Measurements from ENCODE around the gene FCHSD2.
"Not testable (repeated sequence)": the region's sequence is repeated elsewhere in the genome, so short reads cannot be mapped to it uniquely, and the experiment has no call there.

FCHSD2 gene

DNA sequence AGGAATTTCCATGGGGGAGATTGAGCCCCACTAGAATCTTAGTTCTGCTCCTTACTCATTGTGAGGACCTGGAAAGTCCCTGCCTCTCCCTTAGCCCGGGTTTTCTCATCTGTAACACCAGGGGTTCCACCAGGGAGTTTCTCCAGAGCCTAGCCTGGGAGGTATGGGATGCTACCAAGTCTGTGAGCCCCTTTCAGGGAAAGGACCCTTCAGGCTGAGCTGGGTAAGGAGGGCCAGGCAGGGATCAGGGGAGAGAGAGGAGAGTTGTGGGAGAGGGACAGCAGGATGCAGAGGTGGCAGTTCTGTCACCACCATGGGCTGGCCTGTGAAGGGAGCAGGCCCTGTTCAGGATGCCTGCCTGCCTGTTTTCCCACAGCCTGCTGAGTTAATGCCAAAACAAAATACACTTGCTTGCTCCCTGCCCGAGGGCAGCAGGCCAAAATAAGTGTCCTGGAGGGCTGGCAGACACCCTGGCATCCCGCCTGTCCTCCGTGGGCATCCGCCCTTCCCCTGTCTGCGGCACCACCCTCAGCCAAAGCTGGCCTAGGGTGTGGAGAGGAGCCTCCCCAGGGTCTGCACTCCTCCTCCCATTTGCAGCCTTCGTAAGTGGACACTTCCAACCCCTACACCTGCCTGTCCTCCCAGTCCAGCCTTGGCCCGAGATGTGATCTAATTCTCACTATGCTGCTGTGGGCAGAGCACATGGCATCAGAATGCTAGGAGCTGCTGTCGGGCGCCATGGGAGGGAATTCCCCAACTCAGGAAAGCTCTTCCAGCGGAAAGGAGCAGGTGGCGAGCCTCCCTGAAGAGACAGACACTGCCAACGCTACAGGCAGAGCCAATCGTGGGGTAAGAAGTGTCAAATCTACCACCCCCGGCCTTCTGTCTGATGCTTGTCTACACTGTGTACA is 5.9 kb upstream of the FCHSD2 start:
- peak; percentile 54 for DNase-seq

DNA sequence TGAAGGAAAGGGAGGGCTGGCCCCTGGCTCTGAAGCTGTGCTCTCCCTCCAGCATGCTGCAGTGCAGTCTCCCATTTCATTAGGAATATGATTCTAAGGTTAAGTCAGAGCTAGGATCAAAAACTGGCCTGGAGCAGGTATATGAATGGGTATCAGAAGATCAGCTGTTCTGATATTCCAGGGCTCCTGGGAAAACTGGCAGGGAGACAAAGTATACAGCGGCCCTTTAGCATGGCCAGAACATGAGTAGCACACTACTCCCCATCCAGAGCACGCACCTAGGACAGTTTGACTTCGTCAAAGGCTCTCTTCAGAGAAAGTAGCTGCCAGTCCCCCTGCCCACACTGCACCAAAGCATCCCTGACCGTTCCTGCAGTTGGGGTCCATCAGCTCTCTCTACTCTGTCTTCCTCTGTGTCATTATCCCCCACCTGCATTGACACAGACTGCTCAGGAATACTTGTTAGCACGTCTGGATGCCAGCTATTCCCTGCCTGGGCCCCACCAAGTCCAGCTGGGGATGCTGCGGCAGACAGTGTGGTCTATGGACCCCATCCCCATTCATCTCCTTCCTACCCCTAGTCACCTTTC is 4.0 kb upstream of the FCHSD2 start:
- DNase-seq, result no peak

DNA sequence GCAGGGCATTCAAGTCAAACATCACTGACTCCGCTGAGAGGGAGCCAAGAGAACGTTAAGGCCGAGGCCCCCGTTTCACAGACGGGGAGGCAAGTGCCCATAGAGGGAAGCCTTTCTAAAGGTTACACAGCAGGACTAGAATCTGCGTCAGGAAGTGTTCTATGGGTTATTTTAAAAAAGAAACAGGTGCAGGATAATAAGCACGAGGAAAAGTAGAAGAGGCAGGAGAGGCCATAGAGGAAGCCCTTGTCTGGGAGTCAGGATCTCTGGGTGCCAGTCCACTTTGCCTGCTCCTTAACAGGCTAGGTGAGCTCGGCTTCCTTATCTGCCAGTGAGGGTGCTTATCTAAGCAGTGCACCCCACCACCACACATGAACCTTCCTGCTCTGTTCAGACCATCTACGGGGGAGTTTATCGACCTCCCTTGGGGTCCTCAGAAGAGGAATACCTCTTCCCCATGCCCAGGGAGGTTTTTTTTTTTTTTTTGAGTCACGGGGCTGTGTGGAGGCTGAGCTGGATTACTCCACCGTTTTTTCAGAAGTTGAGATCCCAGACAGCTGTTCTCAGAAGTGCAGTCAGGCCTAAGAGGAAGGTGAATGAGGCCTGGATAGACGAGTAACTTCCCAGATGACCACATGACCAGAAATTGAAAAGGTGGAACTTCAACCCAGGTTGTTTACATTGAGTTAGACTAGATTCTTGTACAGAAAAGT is 1.2 kb upstream of the FCHSD2 start:
- DNase-seq, result no peak

DNA sequence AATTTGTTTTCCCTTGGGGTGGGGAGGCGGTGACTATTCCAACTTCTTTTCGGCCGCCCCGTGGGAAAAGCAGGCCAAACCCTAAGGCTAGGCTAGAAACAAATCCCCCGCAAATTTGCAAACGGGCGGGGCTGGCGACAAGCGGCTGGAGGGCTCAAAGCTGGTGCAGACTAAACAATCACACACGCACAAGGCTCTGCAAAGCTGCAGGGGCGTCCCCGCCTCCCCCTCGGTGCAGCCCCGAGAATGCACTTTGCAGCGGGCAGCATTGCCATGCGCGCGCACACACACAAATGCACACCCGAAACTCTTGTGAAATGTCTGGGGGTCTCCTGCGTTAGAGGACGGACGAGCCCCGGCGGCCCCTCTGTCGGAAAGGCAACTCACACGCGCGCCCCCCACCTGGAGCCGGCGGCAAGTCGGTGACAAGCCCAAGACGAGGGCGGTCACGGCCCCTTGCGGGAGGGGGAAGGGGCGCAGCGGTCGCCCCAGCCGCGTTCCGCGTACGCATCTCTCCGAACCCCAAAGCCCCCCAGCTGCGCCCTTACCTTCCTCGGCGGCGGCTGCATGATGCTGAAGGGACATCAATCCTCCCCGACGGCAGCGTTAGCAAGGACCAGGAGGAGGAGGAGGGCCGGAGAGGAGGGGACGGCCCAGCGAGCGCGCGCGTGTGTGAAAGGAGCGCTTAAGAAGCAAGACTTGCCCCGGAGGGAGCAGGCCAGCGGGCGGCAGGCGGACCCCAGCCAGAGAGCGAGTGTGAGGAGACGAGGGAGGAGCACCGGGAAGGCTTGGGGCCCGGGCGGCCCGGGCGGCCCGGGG is 600 bp downstream of the FCHSD2 start:
- DNase-seq, result peak; percentile 90

DNA sequence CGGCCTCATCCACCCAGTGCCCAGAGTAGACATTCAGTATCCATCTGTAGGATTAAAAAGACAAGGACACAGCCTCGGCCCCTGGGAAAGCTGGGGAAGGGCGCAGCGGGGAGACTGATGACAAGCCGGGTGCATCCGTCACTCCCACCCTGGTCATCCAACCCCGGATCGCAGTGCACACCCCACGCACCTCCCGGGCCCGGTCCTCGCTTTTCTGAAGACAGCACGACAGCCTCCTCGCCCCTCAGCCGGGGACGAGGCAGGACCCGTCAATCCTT is 1.1 kb downstream of the FCHSD2 start:
- no peak for DNase-seq

DNA sequence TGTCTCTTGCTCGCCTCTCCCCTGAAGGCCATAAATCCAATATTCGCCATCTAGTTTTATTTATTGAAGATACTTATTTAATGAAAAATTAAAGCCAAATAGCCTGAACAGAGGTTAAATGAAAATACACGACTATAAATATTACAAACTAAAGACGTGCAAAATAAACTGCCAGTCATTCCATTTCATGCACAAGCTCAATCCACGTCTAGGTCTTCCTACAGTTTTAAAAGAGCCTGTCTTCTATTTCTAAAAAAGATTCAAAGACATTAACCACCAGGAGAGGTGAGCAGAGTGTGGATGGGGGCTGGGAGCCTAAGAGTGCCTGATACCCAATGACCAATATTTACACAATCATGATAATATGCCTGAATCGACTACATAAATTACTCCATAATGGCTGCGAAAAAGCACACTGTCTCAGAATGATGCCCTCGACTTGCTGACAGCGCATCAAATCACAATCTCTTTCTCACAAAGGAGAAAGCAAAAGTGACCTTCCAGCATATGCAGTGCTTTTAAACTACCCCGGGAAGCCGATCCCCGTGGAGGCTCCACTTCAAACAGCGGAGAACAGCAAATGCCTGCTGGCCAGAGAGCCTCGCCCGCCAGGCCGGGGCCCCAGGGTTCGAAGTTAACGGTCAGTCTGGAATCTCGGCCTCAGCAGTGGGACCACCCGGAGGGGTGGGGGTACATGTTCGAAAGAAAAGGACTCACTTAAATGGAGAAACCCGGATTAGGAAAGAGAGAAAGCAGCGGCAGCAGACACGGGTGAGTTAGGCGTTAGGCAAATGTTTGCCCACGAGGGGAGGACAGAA is 1.7 kb downstream of the FCHSD2 start:
- DNase-seq, result peak; percentile 40

DNA sequence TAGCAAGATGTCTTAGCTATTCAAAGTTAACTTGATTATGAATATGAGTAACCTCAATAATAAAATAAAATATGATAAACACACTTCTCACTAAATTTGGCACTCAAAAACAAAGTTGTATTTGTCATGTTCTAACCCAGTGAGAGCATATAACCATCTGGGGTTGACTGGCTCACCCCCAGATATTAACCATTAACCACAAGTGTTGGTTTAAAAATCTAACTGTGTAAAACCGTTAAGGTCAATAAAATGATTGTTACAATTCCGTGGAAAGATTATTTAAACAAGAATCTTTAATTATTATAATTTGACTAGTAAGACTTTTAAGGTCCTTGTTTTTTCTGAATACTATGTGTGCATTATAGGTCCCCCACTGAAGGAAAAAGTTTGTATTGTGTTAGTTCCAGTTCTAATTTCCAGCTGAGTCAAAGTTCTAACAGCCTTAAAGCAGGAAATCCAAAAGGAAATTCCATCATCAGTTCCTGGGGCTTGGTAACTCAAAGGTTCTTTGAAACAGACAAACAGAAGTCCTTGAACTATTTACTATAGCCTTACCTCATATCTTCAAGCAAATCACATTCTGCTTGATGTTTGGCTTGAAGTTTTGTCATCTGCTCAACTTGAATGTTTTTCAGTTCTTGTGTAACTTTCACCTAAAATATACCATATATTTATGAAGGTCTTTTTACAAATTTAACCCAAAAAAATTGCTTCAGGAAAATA is 2.5 kb downstream of the FCHSD2 start:
- no peak for DNase-seq

DNA sequence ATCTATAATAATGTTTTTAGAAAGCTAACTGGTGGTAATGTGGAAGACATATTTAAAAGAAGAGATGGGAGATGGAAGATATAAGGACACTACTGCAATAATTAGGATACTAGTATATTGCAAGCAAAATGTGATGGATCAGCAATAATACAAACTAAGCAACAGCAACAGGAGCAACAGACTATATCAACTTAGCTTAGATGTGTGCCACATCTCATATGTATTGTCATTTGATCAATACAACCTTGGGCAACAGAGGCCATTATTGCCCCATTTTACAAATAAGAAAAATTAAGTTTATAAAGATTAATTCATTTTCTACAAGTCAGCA is 4.2 kb downstream of the FCHSD2 start:
- no peak for DNase-seq

DNA sequence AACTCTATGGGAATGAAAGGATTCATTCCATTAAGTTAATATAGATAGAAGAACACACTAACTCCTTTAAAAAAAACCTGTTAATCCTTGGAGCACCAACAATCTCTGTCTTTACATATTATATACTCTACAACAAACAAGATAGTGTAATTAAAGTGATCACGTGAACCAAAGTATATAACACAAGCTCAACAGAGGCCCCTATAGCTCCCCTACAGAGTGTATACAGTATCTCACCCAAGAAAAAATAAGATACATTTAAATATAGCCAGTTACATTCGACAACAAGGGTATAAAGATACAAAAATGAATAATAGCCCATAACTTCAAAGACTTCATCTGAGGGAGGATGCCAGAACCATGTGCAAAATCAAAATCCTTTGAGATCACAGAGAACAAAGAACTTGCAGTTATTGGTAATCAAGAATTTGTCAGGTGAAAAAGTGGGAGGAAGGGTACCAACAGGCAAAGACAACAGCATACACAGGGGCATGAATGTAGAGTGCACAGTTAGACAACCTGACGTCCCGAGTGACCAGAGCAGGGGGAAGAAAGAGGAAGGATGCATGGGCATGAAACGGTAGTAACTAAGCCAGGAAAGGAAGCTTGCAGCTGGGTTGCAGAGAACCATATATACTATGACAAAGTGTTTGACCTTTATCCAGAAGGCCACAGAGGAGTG is 4.7 kb downstream of the FCHSD2 start:
- no peak for DNase-seq

DNA sequence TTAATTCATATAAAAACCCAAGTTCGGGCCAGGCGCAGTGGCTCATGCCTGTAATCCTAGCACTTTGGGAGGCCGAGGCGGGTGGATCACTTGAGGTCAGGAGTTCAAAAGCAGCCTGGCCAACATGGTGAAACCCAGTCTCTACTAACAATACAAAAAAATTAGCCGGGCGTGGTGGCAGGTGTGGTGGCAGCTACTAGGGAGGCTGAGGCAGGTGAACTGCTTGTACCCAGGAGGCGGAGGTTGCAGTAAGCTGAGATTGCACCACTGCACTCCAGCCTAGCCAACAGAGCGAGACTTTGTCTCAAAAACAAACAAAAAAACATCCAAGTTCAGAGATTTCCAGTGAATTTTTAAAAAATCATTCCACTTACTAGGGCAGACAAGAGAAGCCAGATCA is 5.4 kb downstream of the FCHSD2 start:
- not testable (repeated sequence) for DNase-seq

DNA sequence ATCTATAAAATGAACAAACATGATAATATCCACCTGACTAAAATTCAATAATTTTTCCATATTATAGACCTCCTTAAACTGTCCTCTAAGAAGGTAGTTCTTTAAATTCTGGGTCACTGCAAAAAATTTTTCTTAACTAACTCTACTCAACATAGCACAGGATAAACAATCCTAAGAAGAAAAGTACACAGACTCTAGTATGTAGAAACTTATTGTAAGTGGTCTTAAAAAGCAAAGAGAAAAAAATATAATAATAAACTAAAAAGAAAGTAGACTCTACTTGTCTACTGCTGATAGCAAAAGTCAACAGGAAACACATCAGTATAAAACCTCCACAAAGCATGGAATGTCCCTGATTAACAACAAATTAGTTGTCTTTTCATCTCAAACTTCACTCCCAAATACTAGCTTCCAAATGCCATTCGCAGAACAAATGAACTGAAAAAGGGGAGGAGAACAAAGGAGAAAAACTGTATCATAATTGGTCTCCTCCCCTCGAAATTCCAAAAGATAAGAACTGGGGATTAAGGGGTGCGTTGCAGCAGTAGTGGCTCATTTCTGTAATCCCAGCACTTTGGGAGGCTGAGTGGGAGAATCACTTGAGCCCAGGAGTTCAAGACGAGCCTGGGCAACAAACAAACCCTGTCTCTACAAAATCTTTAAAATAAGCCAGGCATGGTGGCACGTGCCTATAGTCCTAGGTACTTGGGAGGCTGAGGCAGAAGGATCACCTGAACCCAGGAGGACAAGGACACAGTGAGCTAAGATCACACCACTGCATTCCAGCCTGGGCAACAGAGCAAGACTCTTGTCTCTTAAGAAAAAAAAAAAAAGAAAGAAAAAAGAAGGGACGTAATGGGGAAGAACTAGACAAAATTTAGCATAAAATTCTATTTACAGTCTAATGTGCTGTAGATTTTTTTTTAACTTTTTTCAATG is 6.5 kb downstream of the FCHSD2 start:
- DNase-seq, result no peak

DNA sequence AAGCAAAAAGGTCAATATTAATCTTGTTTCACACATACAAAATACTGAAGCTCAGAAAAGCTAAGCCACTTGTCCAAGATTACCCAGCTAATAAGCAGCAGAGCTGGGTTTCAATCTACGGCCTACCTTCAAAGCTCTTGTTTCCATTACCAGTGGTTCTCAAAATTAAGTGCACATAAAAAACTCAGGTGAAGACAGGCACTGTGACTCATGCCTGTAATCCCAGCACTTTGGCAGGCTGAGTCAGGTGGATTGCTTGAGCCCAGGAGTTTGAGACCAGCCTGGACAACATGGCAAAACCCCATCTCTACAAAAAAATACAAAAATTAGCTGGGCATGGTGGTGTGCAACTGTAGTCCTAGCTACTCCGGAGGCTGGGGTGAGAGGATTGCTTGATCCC is 9.8 kb downstream of the FCHSD2 start:
- not testable (repeated sequence) for DNase-seq

DNA sequence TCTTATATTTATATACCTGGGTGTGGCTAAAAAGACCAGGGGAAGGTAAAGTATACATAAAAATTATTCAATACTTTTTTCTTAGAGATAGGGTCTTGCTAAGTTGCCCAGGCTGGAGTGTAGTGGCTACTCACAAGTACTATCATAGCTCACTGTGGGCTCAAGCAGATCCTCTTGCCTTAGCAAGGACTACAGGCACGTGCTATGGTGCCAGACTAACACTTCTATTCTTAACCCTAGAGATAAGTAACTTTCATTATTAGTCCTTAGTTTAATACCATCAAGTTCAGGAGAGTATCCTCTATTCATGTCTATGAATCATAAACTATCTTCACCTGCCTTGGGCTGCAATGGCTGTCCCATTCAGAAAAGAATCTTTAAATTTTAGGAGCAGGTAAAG is 11.9 kb downstream of the FCHSD2 start:
- DNase-seq, result no peak

DNA sequence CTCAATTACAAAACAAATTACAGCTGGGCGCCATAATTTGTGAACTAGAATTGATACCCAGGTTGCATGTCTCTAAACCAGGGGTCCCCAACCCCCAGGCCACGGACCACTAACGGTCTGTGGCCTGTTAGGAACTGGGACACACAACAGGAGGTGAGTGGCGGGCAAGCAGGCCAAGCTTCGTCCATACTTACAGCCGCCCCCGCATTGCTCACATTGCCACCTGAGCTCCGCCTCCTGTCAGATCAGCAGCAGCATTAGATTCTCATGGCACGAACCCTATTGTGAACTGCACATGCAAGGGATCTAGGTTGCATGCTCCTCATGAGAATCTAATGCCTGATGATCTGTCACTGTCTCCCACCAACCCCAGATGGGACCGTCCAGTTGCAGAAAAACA is 12.9 kb downstream of the FCHSD2 start:
- no peak for DNase-seq

DNA sequence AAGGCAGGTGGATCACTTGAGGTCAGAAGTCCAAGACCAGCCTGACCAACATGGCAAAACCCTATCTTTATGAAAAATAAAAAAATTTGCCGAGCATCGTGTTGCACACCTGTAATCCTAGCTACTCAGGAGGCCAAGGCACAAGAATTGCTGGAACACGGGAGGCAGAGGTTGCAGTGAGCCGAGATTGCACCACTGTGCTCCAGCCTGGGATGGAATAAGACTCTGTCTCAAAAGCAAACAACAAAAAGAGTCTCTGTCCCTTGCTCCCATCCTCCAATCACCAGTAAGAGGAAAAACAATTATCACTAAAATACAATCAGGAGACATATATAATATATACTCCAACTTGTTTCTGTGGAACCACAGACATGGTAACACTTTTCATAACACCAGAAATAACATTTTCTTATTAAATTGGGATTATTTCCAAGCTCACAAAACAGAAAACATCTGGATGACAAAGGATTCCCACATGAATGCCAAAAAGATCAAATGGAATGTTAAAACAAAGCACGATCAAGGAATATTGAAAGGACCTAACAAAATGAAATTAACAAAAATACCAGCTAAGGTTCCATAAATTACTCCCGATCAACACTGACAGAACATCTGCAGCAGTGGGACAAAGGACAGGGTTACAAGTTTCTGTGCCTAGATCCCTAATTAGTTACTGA is 15.2 kb downstream of the FCHSD2 start:
- DNase-seq, result no peak

DNA sequence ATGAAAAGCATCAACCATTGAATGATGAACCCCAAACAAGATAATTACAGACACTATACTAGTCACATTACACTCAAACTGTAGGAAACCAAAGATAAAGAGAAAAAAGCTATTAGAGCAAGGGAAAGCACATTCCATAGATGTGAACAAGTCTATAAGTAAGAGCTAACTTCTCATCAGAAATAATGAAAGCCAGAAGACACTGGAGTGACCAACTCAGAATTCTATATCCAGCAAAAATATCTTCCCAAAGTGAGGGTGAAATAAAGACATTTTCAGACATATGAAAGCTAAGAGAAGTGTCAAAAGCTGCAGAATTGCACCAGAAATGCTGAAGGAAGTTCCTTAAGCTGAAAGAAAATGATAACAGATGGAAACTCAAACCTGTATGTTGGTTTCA is 17.3 kb downstream of the FCHSD2 start:
- no peak for DNase-seq

DNA sequence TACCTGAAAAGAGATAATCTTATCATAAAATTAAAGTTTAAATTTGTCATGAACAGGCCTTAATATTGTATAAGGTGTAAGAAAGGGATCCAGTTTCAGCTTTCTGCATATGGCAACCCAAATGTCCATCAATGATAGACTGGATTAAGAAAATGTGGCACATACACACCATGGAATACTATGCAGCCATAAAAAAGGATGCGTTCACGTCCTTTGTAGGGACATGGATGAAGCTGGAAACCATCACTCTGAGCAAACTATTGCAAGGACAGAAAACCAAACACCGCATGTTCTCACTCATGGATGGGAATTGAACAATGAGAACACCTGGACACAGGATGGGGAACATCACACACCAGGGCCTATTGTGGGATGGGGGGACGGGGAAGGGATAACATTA is 18.2 kb downstream of the FCHSD2 start:
- DNase-seq, result not testable (repeated sequence)

DNA sequence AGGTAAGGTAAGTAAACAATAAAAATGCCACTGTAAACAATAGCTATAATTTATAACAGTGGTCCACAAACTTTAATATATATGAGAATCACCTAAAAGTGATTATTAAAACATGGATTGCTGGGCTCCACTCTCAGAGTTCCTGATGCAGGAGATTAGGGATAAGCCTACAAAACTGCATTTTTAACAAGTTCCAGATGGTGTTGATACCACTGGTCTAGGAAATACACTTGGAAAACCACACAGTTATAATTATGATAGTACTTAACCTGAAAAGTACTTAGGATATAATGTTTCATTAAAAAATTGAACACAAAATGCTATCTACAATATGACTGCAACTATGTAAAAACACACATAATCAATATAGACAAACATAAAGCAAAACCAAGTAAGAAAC is 20.4 kb downstream of the FCHSD2 start:
- DNase-seq, result no peak

DNA sequence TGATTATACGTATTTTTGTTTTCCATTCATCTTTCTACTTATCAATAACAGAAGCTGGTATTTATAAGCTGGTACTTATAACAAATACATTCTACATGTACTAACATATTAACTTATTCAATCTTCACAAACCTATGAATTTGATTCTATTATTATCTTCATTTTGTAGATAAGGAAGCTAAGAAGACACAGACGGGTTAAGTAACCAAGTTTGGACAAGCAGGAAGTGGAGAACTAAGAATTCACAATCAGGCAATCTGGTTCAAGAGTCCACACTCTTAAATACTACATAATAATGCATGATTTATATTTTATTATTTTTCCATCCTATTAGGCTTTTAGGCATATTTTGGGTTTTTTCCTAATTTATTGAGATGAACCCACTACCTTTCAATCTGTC is 25.0 kb downstream of the FCHSD2 start:
- DNase-seq, result no peak

Measured in right hindlimb (tissue), 1 donor.